Measurements from ENCODE around the gene L1CAM. TPM values are rescaled to one million over a fixed set of nuclear protein-coding genes. Genes with fewer than 3 reads are reported as not detected.

Gene L1CAM
- total and polyA plus RNA-seq, 2 of the 8 experiments (the other 6 are each of a cell fraction or from before 2014, with no cell fraction given): 11.0 to 43.0 TPM

- Histone ChIP-seq H3K18ac (ENCODE audit: extremely low read depth, low read length) (peak overlapping the region; percentile 71; the same call in 1 of the 2 replicates), H3K23me2 (ENCODE audit: low read depth, low read length) (no peaks in the 10 kb centered on the region), H3K56ac (replicated peaks; ENCODE audit: insufficient read length, low read depth, low read length) (no peak overlapping the region), H3K79me2 (ENCODE audit: control insufficient read depth in 1 of 2, insufficient read depth in 2 of 2, low read length in 2 of 2) (peaks cover 26 to 85% of the 10 kb centered on the region in 2 experiments), H2BK20ac (ENCODE audit: low read length) (no peak overlapping the region), H2BK12ac (ENCODE audit: low read depth, low read length) (0 out of 2 replicates have a peak overlapping the region, but pooled peaks have one; percentile 39), H3K4me1 (replicated peaks in 1 of 4; ENCODE audit: control insufficient read depth in 3 of 4, insufficient read depth in 4 of 4, low read length in 3 of 4) (peaks cover 6 to 27% (median 18%) of the 10 kb centered on the region in 4 experiments), H4K20me1 (replicated peaks in 1 of 2; ENCODE audit: control insufficient read depth in 1 of 2, insufficient read depth in 2 of 2, low read length in 2 of 2) (peaks cover 0 to 2% of the 10 kb centered on the region in 2 experiments), H2AFZ (ENCODE audit: low read length) (no peak overlapping the region), H3K4me3 (ENCODE audit: extremely low read depth in 1 of 4, insufficient read depth in 2 of 4, low read depth in 3 of 4, low read length in 4 of 4) (no peak overlapping the region), H4K91ac (replicated peaks; ENCODE audit: insufficient read length, low read length) (peak overlapping the region; percentile 74), H2BK5ac (ENCODE audit: low read depth, low read length) (peak overlapping the region; percentile 71; the same call in 1 of the 2 replicates), H3K36me3 (ENCODE audit: control insufficient read depth in 2 of 4, insufficient read depth in 4 of 4, low read length in 3 of 4) (no peaks in the 10 kb centered on the region; a peak in 1 of 8 replicates), H3K4ac (replicated peaks; ENCODE audit: insufficient read length, low read depth, low read length) (no peak overlapping the region), H2BK15ac (ENCODE audit: low read length) (no peak overlapping the region), H3K4me2 (ENCODE audit: insufficient read depth in 1 of 2, low read depth in 2 of 2, low read length in 2 of 2) (peak overlapping the region in 1 of 2 experiments; percentile 15; a peak in 1 of 4 replicates), H3K27ac (ENCODE audit: low read depth, low read length) (no peak overlapping the region; the same call in 1 of the 2 replicates), H3K9me3 (ENCODE audit: insufficient read depth in 2 of 2, low read depth in 1 of 2, low read length in 1 of 2) (no peaks in the 10 kb centered on the region), H3K9ac (replicated peaks in 1 of 4; ENCODE audit: extremely low read depth in 1 of 4, low read depth in 3 of 4, low read length in 3 of 4) (no peak overlapping the region), H4K8ac (ENCODE audit: extremely low read depth, insufficient read depth, low read length) (peak overlapping the region; percentile 51; the same call in 1 of the 2 replicates), H3K14ac (ENCODE audit: insufficient read length) (no peak overlapping the region), H3K79me1 (ENCODE audit: low read depth, low read length) (no peaks in the 10 kb centered on the region; the same call in 1 of the 2 replicates), H3K23ac (ENCODE audit: insufficient read length) (no peak overlapping the region), H4K5ac (ENCODE audit: insufficient read length, low read depth, low read length) (no peak overlapping the region), H3K27me3 (replicated peaks in 1 of 4; ENCODE audit: control insufficient read depth in 3 of 4, extremely low read depth in 1 of 4, insufficient read depth in 3 of 4, low read length in 3 of 4) (no peaks in the 10 kb centered on the region; a peak in 2 of 7 replicates), H2BK120ac (replicated peaks; ENCODE audit: low read depth, low read length) (no peak overlapping the region), H2AK5ac (ENCODE audit: low read depth, low read length) (no peak overlapping the region)
- DNase-seq (ENCODE audit: low read depth in 1 of 2, low spot score in 2 of 2): no peak
- ChIA-PET POLR2A (ENCODE audit: partially characterized antibody) (interaction anchor here (2.1 kb wide), 1 partner anchor 13 kb away, joined by 5 read pairs; no protein-coding TSS in a partner anchor), CTCF (ENCODE audit: partially characterized antibody) (no interaction called here)
- no peak for FAIRE-seq
- TF ChIP-seq RXRA (IDR thresholded peaks at IDR 0.05; ENCODE audit: insufficient read depth, low read depth, low read length): no peak
- 83% methylated on average over 5 of the region's 10 CpGs; no CpG with 5 or more reads in 1 of the 2 experiments for WGBS, 2 experiments (ENCODE audit: extremely low coverage in 1 of 2, insufficient coverage in 1 of 2, insufficient read length in 1 of 2, insufficient replicate concordance in 2 of 2, low coverage in 1 of 2, low lambda C conversion rate in 2 of 2, missing lambda C conversion rate in 1 of 2)
Measured at GRCh38 chrX:153824348-153824747, 61.6 kb downstream of the L1CAM start.
